Astrocyte (in vitro differentiated cells and primary cell): Measurements from ENCODE around the gene BST1.

Experiments
- EZH2 ChIP-seq: IDR thresholded peaks from 2 replicates; pipeline ENCODE4 v1.6.1; 2012; ENCODE audit warnings: mild to moderate bottlenecking, low read length, inconsistent platforms; ENCODE audit not compliant: insufficient read depth
- TF ChIP-seq, protein P1 (sequence below): IDR thresholded peaks from 2 replicates; pipeline ENCODE4 v1.5.1; 2011; ENCODE audit warnings: low read depth, mild to moderate bottlenecking, inconsistent platforms, low read length, moderate library complexity; ENCODE audit not compliant: insufficient read depth

DNA sequence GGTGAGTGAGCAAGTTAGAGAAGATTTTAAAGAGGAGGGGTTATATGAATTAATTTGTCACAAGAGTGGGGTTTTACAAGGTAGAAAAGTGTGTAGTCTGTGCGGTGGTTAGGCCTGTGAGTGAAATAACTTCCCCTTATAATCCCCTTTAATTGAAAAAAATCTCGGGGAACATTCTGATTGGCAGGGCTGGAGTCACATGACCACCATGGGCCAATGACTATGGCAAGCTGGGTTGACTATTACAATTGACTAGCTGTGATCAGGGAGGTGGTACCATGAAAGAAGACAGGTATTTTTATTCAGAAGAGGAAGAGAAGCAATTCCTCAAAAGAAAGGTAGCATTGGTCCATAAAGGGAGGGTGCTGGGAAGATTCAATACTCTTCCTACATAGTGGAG lies 48.3 kb downstream of the BST1 start:
- TF ChIP-seq EZH2 = no peak
- TF ChIP-seq, protein P1, sequence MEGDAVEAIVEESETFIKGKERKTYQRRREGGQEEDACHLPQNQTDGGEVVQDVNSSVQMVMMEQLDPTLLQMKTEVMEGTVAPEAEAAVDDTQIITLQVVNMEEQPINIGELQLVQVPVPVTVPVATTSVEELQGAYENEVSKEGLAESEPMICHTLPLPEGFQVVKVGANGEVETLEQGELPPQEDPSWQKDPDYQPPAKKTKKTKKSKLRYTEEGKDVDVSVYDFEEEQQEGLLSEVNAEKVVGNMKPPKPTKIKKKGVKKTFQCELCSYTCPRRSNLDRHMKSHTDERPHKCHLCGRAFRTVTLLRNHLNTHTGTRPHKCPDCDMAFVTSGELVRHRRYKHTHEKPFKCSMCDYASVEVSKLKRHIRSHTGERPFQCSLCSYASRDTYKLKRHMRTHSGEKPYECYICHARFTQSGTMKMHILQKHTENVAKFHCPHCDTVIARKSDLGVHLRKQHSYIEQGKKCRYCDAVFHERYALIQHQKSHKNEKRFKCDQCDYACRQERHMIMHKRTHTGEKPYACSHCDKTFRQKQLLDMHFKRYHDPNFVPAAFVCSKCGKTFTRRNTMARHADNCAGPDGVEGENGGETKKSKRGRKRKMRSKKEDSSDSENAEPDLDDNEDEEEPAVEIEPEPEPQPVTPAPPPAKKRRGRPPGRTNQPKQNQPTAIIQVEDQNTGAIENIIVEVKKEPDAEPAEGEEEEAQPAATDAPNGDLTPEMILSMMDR = no peak
